Measurements from ENCODE around the gene MORC1.

The MORC1 gene

DNA sequence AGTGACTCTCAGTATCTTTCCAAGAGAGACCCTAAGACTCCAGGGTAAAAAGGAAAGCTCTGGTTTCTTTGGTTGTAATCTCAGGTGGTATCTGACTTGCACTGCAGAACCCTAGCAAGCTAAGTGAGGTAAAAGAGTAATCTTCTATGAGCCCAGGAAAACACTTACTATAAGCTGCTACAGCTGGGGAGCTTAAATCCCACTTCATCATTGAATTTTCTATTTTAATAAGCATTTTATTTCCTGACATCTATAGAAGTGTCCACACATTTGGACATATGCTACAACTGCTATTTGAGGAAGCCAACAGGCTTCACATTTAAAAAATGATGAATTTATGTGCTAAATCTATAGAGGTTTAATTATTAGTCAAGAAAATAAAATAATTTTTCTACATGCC is 91.1 kb downstream of the MORC1 start:
- DNase-seq = no peak
- H3K9ac ChIP-seq (ENCODE audit: low read length) = no peak overlapping the region

DNA sequence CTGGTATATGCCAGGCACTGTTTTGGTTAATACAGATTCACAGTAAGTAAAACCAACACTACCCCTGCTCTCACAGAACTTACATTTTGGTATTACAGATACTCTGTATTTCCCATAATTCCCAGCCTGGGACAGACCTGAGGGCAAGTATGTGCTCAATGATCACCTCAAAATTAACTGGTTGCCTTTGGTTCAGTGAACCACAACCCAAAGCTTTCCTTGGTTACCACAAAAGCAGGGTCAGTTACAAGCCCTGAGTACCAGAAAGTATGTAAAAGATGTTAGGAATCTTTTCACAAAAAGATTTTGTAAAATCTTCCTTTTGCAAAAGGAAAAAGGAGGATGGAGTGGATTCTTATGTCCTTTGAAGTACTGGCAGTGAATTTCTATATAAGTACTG is 92.0 kb downstream of the MORC1 start:
- Histone ChIP-seq H3K4me3 (ENCODE audit: low read depth, low read length) (no peak overlapping the region), H3K27me3 (ENCODE audit: insufficient read depth, low read length) (no peaks in the 10 kb centered on the region), H4K91ac (ENCODE audit: low read depth, low read length) (no peak overlapping the region), H3K79me1 (ENCODE audit: low read length) (no peaks in the 10 kb centered on the region), H3K18ac (ENCODE audit: low read length) (no peak overlapping the region), H3K9ac (ENCODE audit: low read length) (no peak overlapping the region), H4K12ac (ENCODE audit: low read depth, low read length) (no peak overlapping the region), H3K4me2 (ENCODE audit: low read length) (no peak overlapping the region), H3K4me1 (ENCODE audit: control insufficient read depth in 1 of 2, insufficient read depth in 2 of 2, low read length in 2 of 2) (no peaks in the 10 kb centered on the region), H3K36me3 (ENCODE audit: control insufficient read depth in 1 of 2, insufficient read depth in 2 of 2, low read length in 2 of 2) (no peaks in the 10 kb centered on the region), H2BK12ac (ENCODE audit: low read length) (no peak overlapping the region), H2AK5ac (ENCODE audit: low read length) (no peak overlapping the region), H3K23ac (ENCODE audit: low read length) (no peak overlapping the region), H3K9me3 (ENCODE audit: insufficient read depth, low read depth, low read length) (no peaks in the 10 kb centered on the region), H3K4ac (ENCODE audit: low read depth, low read length) (no peak overlapping the region), H3K27ac (ENCODE audit: low read depth, low read length) (no peak overlapping the region), H3K14ac (ENCODE audit: low read length) (no peak overlapping the region), H2BK5ac (ENCODE audit: low read depth, low read length, poor library complexity) (no peak overlapping the region), H2BK120ac (ENCODE audit: insufficient read depth, low read length, poor library complexity) (no peak overlapping the region), H4K8ac (ENCODE audit: low read depth, low read length) (no peak overlapping the region), H2AFZ (ENCODE audit: insufficient read depth, low read length, poor library complexity) (no peak overlapping the region), H3K79me2 (ENCODE audit: control insufficient read depth, insufficient read depth, low read length, poor library complexity) (no peaks in the 10 kb centered on the region)
- no peak for DNase-seq

More for the DNA sequence above, 91.1 kb downstream of the MORC1 start:
- H3K4ac ChIP-seq (ENCODE audit: low read depth, low read length) = no peak overlapping the region
- H4K91ac ChIP-seq (ENCODE audit: low read depth, low read length) = no peak overlapping the region
- no peak overlapping the region for H2BK5ac ChIP-seq (ENCODE audit: low read depth, low read length, poor library complexity)
- H3K14ac ChIP-seq (ENCODE audit: low read length) = no peak overlapping the region
- no peaks in the 10 kb centered on the region for H3K36me3 ChIP-seq (ENCODE audit: control insufficient read depth in 1 of 2, insufficient read depth in 2 of 2, low read length in 2 of 2)
- H3K4me1 ChIP-seq (ENCODE audit: control insufficient read depth in 1 of 2, insufficient read depth in 2 of 2, low read length in 2 of 2) = no peaks in the 10 kb centered on the region
- no peak overlapping the region for H3K27ac ChIP-seq (ENCODE audit: low read depth, low read length)
- no peaks in the 10 kb centered on the region for H3K79me1 ChIP-seq (ENCODE audit: low read length)
- H4K8ac ChIP-seq (ENCODE audit: low read depth, low read length) = no peak overlapping the region
- H3K4me2 ChIP-seq (ENCODE audit: low read length) = no peak overlapping the region
- H3K9me3 ChIP-seq (ENCODE audit: insufficient read depth, low read depth, low read length) = no peaks in the 10 kb centered on the region
- H4K12ac ChIP-seq (ENCODE audit: low read depth, low read length) = no peak overlapping the region
- H2BK12ac ChIP-seq (ENCODE audit: low read length) = no peak overlapping the region
- no peak overlapping the region for H3K18ac ChIP-seq (ENCODE audit: low read length)
- H2BK120ac ChIP-seq (ENCODE audit: insufficient read depth, low read length, poor library complexity) = no peak overlapping the region
- H3K23ac ChIP-seq (ENCODE audit: low read length) = no peak overlapping the region
- no peak overlapping the region for H3K4me3 ChIP-seq (ENCODE audit: low read depth, low read length)
- H3K79me2 ChIP-seq (ENCODE audit: control insufficient read depth, insufficient read depth, low read length, poor library complexity) = no peaks in the 10 kb centered on the region
- H2AK5ac ChIP-seq (ENCODE audit: low read length) = no peak overlapping the region
- no peak overlapping the region for H2AFZ ChIP-seq (ENCODE audit: insufficient read depth, low read length, poor library complexity)
- no peaks in the 10 kb centered on the region for H3K27me3 ChIP-seq (ENCODE audit: insufficient read depth, low read length)

DNA sequence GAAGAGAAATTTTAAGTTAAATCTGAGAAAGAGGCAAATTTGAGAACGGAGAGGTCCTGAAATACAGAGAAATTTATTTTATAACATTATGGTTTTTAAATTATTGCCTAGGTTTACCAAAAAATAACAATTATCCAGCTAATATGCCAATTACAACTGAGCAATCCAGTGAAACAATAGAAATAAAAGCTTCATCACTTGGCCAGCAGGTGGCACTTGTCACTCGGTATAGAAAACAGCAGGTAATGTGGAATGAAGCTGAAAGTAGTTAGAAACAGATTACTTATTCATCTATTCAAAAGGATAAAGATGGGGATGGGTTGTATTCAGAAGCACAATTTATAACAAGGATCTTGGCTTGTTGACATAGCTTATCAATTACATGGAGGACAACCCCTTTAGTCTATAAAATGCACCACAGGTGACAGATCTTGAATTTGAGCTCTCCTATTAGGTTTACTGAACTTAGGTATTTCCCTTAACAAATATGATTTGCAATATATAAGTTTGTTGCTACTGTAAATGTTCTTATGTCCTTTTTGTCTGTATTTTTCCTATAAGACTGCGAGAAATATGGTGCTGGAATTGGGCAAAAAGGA is 94.2 kb downstream of the MORC1 start:
- no peak overlapping the region for H2AK5ac ChIP-seq (ENCODE audit: low read length)

DNA sequence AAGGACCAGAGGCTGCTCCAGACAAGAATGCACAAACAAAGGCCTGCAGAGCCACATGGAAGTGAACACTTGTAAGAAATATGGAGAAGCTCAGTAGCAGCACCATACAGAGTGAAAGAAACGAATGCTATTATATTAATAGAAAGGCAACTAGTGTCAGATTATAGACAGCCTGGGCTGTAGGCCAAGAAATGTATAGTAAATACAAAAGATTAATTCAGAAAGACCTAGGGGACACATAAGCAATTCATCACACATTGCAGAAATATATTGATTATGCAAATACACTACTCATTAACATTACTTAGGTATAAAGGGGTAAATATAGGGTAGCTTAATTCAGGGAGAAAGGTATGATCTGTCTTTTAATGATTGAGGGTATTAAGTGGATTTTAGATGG is 94.8 kb downstream of the MORC1 start:
- H3K9me3 ChIP-seq (ENCODE audit: insufficient read depth, low read depth, low read length) = no peaks in the 10 kb centered on the region
- no peak overlapping the region for H3K4ac ChIP-seq (ENCODE audit: low read depth, low read length)
- no peak overlapping the region for H3K27ac ChIP-seq (ENCODE audit: low read depth, low read length)
- no peak overlapping the region for H3K9ac ChIP-seq (ENCODE audit: low read length)
- H3K4me2 ChIP-seq (ENCODE audit: low read length) = no peak overlapping the region
- H2BK12ac ChIP-seq (ENCODE audit: low read length) = no peak overlapping the region
- H4K12ac ChIP-seq (ENCODE audit: low read depth, low read length) = no peak overlapping the region
- H2BK120ac ChIP-seq (ENCODE audit: insufficient read depth, low read length, poor library complexity) = no peak overlapping the region
- H4K91ac ChIP-seq (ENCODE audit: low read depth, low read length) = no peak overlapping the region
- H3K18ac ChIP-seq (ENCODE audit: low read length) = no peak overlapping the region
- no peak overlapping the region for H3K14ac ChIP-seq (ENCODE audit: low read length)
- H2AFZ ChIP-seq (ENCODE audit: insufficient read depth, low read length, poor library complexity) = no peak overlapping the region
- no peak overlapping the region for H4K8ac ChIP-seq (ENCODE audit: low read depth, low read length)
- H3K79me1 ChIP-seq (ENCODE audit: low read length) = no peaks in the 10 kb centered on the region
- no peak for DNase-seq
- H2BK5ac ChIP-seq (ENCODE audit: low read depth, low read length, poor library complexity) = no peak overlapping the region
- H3K79me2 ChIP-seq (ENCODE audit: control insufficient read depth, insufficient read depth, low read length, poor library complexity) = no peaks in the 10 kb centered on the region
- no peaks in the 10 kb centered on the region for H3K27me3 ChIP-seq (ENCODE audit: insufficient read depth, low read length)
- no peak overlapping the region for H3K4me3 ChIP-seq (ENCODE audit: low read depth, low read length)
- no CpG with 5 or more reads among the region's 1 CpG for WGBS (ENCODE audit: extremely low coverage, insufficient coverage, insufficient read length)
- H3K23ac ChIP-seq (ENCODE audit: low read length) = no peak overlapping the region
- H3K36me3 ChIP-seq (ENCODE audit: control insufficient read depth in 1 of 2, insufficient read depth in 2 of 2, low read length in 2 of 2) = no peaks in the 10 kb centered on the region
- H3K4me1 ChIP-seq (ENCODE audit: control insufficient read depth in 1 of 2, insufficient read depth in 2 of 2, low read length in 2 of 2) = no peaks in the 10 kb centered on the region
- H2AK5ac ChIP-seq (ENCODE audit: low read length) = no peak overlapping the region

More for the DNA sequence above, 94.2 kb downstream of the MORC1 start:
- no peaks in the 10 kb centered on the region for H3K36me3 ChIP-seq (ENCODE audit: control insufficient read depth in 1 of 2, insufficient read depth in 2 of 2, low read length in 2 of 2)
- no peak overlapping the region for H3K27ac ChIP-seq (ENCODE audit: low read depth, low read length)
- H3K9ac ChIP-seq (ENCODE audit: low read length) = no peak overlapping the region
- no peak overlapping the region for H4K12ac ChIP-seq (ENCODE audit: low read depth, low read length)
- DNase-seq = peak; percentile 4 to 68
- no peak overlapping the region for H3K23ac ChIP-seq (ENCODE audit: low read length)
- H3K18ac ChIP-seq (ENCODE audit: low read length) = no peak overlapping the region
- no peak overlapping the region for H3K14ac ChIP-seq (ENCODE audit: low read length)
- H4K91ac ChIP-seq (ENCODE audit: low read depth, low read length) = no peak overlapping the region
- no CpG with 5 or more reads among the region's 3 CpGs for WGBS (ENCODE audit: extremely low coverage, insufficient coverage, insufficient read length)
- no peak overlapping the region for H3K4me3 ChIP-seq (ENCODE audit: low read depth, low read length)
- no peaks in the 10 kb centered on the region for H3K9me3 ChIP-seq (ENCODE audit: insufficient read depth, low read depth, low read length)
- no peak overlapping the region for H2BK5ac ChIP-seq (ENCODE audit: low read depth, low read length, poor library complexity)
- no peaks in the 10 kb centered on the region for H3K4me1 ChIP-seq (ENCODE audit: control insufficient read depth in 1 of 2, insufficient read depth in 2 of 2, low read length in 2 of 2)
- H3K79me2 ChIP-seq (ENCODE audit: control insufficient read depth, insufficient read depth, low read length, poor library complexity) = no peaks in the 10 kb centered on the region
- H2AFZ ChIP-seq (ENCODE audit: insufficient read depth, low read length, poor library complexity) = no peak overlapping the region
- H2BK120ac ChIP-seq (ENCODE audit: insufficient read depth, low read length, poor library complexity) = no peak overlapping the region
- no peak overlapping the region for H2BK12ac ChIP-seq (ENCODE audit: low read length)
- no peak overlapping the region for H4K8ac ChIP-seq (ENCODE audit: low read depth, low read length)
- no peak overlapping the region for H3K4me2 ChIP-seq (ENCODE audit: low read length)
- no peaks in the 10 kb centered on the region for H3K79me1 ChIP-seq (ENCODE audit: low read length)
- no peaks in the 10 kb centered on the region for H3K27me3 ChIP-seq (ENCODE audit: insufficient read depth, low read length)
- H3K4ac ChIP-seq (ENCODE audit: low read depth, low read length) = no peak overlapping the region
